Stimulated activated naive B cell treated with anti-CD40 and anti-IgM and Interleukin-4, amounts not matched to agents 10 μg/mL and 1 μg/mL and 100 μg/mL, for 72 hours (primary cell): ENCODE measurements around the gene MT1A.

ENCODE experiments used
- ATAC-seq, 2 donors: fragments of 150-1000 bp; cut with Tn5 transposase; replicated peaks; 2 replicates each; pipeline ENCODE4 v1.10.0; 2021; ENCODE audit warnings: moderate library complexity in 1 of 2
- DNase-seq: peaks from one replicate; pipeline ENCODE4 v3.0.0; 2021
- H3K27ac Mint-ChIP-seq: one replicate; pipeline ENCODE4 v1.8.0; 2022; ENCODE audit warnings: mild to moderate bottlenecking, mixed read lengths
- H3K27me3 Mint-ChIP-seq, 2 donors: one replicate each; pipeline ENCODE4 v1.8.0; 2022; ENCODE audit warnings: mixed read lengths in 2 of 2
- H3K36me3 Mint-ChIP-seq, 2 donors: one replicate each; pipeline ENCODE4 v1.8.0; 2022; ENCODE audit warnings: mixed read lengths in 2 of 2, mild to moderate bottlenecking in 1 of 2
- H3K4me1 Mint-ChIP-seq, 2 donors: one replicate each; pipeline ENCODE4 v1.8.0; 2022; ENCODE audit warnings: mixed read lengths in 2 of 2, mild to moderate bottlenecking in 1 of 2
- H3K4me3 Mint-ChIP-seq, 2 donors: one replicate each; pipeline ENCODE4 v1.8.0; 2022; ENCODE audit warnings: mild to moderate bottlenecking in 2 of 2, mixed read lengths in 2 of 2, moderate library complexity in 1 of 2
- H3K9me3 Mint-ChIP-seq, 2 donors: one replicate each; pipeline ENCODE4 v1.8.0; 2022; ENCODE audit warnings: mixed read lengths in 2 of 2, mild to moderate bottlenecking in 1 of 2

The MT1A gene

DNA sequence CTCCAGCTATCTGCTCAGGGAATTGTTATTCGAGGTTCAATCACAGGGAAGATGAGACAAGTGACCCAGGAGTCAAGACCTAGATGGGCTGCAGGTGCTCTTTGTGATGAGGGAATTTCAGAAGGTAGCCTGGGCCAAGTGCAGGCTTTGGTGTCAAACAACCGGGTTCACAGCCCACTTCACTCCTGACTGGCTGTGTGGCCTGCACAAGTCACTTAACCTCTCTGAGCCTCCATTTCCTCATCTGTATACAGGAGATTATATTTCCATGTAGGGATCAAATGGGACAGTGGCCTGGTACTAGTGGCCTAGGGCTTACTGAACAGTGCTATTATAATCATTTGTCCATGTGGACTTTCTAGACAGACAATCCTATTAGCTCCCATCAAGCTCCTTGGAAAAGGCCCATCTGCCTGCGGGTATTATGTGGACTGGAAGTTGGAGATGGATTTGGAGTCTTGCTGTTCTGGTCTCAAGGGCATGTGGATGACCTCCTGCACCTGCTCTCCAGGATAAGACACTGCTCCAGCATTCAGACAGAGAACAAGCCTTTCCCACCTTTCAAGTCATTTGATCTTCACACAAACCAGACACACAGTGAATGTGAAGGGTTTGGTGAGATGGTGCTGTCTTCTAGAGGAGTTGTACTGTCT lies 40.7 kb downstream of the MT1A start:
- Mint-ChIP-seq H3K27me3 (peaks cover 37% of the 10 kb centered on the region in 2 donors), H3K27ac (no peak overlapping the region), H3K4me3 (no peak overlapping the region), H3K4me1 (peaks cover 17 to 30% of the 10 kb centered on the region in 2 donors), H3K36me3 (peaks cover 2% of the 10 kb centered on the region in 2 donors), H3K9me3 (no peaks in the 10 kb centered on the region)
- DNase-seq = no peak
- no peak for ATAC-seq

DNA sequence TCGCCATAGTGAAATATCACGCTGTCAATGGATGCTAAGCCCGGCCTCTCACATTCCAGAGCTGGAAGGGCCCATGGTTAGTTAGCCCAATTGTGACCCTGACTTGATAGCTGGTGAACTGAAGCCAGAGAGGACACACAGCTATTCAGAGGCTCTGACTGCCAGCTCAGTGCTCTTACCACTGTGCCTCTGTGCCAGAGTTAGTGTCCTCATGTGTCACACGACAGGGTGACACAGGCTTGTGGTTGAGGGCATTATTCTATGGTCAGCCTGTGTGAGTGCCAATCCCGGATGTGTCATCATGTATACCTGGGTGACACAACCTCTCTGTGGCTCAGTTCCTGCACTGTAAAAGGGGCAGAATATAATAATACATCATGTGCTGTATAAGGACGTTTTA lies 41.4 kb downstream of the MT1A start:
- H3K9me3 Mint-ChIP-seq = no peaks in the 10 kb centered on the region
- peaks cover 4 to 5% of the 10 kb centered on the region in 2 donors for H3K36me3 Mint-ChIP-seq
- peaks cover 17 to 30% of the 10 kb centered on the region in 2 donors for H3K4me1 Mint-ChIP-seq
- H3K27ac Mint-ChIP-seq = no peak overlapping the region
- H3K27me3 Mint-ChIP-seq = peaks cover 31 to 37% of the 10 kb centered on the region in 2 donors
- H3K4me3 Mint-ChIP-seq = no peak overlapping the region
- ATAC-seq = no peak
- DNase-seq = no peak

DNA sequence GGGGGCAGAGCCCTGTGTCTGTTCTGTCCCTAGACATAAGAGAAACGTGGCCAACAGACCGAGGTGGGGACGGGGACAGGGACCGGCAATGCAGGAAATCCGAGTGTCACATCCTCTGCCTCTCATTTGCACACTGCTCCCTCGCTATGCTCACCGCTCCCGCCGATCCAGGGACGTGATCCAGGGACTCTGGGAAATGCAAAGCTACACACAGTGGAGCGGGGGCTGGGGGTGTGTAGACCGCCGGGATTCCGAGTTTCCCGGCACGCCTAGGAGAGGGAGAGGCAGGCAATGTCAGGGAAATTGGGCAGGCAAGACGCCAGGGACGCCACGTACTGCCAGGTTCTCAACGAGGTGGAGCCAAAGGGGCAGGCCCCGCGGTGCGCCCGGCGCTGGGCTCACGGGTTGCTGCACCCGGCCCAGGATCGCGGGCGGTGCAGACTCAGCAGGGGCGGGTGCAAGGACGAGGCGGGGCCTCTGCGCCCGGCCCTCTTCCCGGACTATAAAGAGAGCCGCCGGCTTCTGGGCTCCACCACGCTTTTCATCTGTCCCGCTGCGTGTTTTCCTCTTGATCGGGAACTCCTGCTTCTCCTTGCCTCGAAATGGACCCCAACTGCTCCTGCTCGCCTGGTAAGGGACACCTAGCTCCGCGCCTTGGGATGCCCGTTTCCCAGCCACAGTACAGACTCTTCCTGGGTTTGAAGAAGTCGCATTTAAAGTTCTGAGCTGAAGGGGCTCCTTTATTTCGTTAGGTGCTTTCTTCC lies 43.7 kb downstream of the MT1A start, which contains the start of gene MT1X:
Gene MT1X (plus strand): TSS at position 532 of the 764 bp plus-strand sequence. CDS start 71 bp downstream, at position 603.
- peaks cover 14 to 20% of the 10 kb centered on the region in 2 donors for H3K27me3 Mint-ChIP-seq
- H3K27ac Mint-ChIP-seq = peak within 1 kb of the TSS; percentile 86
- peaks cover 7 to 10% of the 10 kb centered on the region in 2 donors for H3K36me3 Mint-ChIP-seq
- H3K4me1 Mint-ChIP-seq = peaks cover 10 to 15% of the 10 kb centered on the region in 2 donors
- DNase-seq (peak; percentile 82), ATAC-seq (peak; percentile 99 to 100)
- H3K9me3 Mint-ChIP-seq = no peaks in the 10 kb centered on the region
- peak within 1 kb of the TSS; percentile 91 to 92 for H3K4me3 Mint-ChIP-seq

DNA sequence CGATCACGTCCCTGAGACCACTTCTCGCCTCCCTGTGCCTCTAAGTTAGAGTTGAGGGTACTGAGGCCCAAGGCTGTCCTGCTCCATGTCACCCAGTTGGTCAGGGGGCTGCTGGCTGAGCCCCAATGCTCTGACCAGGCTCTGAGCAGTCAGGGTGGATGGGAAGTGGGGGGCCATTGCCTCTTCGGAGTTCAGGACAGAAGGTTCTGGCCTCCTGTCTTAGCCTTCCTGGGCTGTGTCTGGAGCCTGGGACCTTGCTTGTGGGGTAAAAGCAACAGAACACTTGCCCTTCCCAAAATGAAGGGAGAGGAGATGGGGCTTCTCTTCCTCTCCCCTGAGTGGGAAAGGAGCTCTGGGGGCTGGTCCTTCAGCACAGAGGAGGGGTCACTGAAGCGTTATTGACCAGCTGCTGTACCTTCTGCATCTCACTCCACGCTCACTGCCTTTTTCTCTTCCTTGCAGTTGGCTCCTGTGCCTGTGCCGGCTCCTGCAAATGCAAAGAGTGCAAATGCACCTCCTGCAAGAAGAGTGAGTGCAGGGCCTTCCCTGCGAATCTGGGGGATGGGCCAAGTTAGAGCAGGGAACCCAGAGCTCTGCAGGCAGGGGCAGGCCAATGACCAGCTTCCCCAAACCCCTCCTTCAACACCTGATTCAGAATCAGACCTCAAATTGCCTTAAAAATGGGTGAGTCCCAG lies 44.4 kb downstream of the MT1A start:
- Mint-ChIP-seq H3K27ac (peak overlapping the region; percentile 86), H3K4me1 (peaks cover 10 to 15% of the 10 kb centered on the region in 2 donors), H3K27me3 (peaks cover 10 to 17% of the 10 kb centered on the region in 2 donors), H3K36me3 (peaks cover 7 to 10% of the 10 kb centered on the region in 2 donors), H3K4me3 (peak overlapping the region; percentile 91 to 92), H3K9me3 (no peaks in the 10 kb centered on the region)
- ATAC-seq (peak; percentile 7 to 17), DNase-seq (no peak)

DNA sequence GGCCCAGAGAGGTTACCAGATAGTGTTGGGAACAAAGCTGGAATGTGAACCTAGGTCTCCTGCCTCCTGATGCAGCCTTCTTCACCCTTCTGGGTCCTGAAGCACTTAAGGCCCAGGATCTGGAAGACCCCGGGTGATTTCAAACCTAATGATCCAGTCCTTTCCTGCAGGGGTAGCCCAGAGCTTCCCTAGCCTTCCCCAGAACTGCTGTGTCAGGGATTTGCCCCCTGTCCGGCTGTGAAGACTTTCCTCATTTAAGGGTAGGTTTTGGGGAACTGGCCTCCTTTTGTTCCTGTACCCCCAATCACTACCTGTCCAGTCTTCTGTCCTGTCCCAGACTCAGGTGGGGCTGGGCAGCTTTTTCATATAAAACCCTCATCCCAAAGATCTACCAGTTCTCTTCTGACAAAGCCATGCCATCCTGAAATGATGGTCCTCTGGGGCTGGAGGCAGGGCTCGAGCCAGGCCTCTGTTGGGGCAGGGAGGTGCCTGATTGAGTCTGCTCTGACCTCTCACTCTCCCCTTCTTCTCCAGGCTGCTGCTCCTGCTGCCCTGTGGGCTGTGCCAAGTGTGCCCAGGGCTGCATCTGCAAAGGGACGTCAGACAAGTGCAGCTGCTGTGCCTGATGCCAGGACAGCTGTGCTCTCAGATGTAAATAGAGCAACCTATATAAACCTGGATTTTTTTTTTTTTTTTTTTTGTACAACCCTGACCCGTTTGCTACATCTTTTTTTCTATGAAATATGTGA lies 45.1 kb downstream of the MT1A start:
- Mint-ChIP-seq H3K36me3 (peaks cover 7 to 10% of the 10 kb centered on the region in 2 donors), H3K27me3 (peaks cover 11 to 18% of the 10 kb centered on the region in 2 donors), H3K4me1 (peaks cover 10 to 15% of the 10 kb centered on the region in 2 donors), H3K4me3 (peak overlapping the region; percentile 91 to 92), H3K9me3 (no peaks in the 10 kb centered on the region), H3K27ac (no peak overlapping the region)
- no peak for DNase-seq
- no peak for ATAC-seq

DNA sequence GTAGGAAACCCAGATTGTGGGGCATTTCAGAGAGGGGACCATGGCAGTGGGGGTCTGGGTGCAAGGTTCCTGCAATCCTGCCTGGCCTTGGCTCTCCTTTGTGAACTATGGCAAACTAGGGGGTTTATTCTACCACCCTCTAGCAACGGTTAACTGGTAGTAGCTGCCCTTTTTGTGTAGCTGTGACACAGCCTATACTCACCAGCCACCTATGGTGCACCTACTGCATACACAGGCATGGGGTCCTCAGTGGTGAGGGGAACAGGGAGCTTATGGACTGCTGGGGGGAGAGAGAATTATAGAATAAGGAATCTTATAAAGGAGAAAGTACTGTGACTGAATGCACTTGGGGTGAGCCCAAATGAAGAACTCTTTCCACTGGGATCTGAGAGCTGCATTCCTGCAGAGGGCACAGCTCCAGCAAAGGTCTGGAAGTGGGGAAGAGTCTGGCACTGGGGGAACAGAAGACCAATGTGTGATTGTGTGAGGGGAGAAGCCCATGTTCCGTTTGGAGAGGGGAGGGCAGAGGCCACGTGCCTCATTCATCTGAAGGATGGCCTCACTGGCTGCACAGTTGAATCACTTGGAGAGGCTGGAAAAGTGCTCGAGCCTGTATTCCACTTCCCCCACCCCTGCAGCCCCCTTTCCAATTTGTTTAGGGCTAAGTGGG lies 45.9 kb downstream of the MT1A start:
- peaks cover 7 to 10% of the 10 kb centered on the region in 2 donors for H3K36me3 Mint-ChIP-seq
- H3K4me3 Mint-ChIP-seq = no peak overlapping the region
- peaks cover 11 to 21% of the 10 kb centered on the region in 2 donors for H3K27me3 Mint-ChIP-seq
- H3K27ac Mint-ChIP-seq = peak overlapping the region; percentile 89
- H3K4me1 Mint-ChIP-seq = peaks cover 10 to 15% of the 10 kb centered on the region in 2 donors
- H3K9me3 Mint-ChIP-seq = no peaks in the 10 kb centered on the region
- DNase-seq = no peak
- ATAC-seq = no peak

DNA sequence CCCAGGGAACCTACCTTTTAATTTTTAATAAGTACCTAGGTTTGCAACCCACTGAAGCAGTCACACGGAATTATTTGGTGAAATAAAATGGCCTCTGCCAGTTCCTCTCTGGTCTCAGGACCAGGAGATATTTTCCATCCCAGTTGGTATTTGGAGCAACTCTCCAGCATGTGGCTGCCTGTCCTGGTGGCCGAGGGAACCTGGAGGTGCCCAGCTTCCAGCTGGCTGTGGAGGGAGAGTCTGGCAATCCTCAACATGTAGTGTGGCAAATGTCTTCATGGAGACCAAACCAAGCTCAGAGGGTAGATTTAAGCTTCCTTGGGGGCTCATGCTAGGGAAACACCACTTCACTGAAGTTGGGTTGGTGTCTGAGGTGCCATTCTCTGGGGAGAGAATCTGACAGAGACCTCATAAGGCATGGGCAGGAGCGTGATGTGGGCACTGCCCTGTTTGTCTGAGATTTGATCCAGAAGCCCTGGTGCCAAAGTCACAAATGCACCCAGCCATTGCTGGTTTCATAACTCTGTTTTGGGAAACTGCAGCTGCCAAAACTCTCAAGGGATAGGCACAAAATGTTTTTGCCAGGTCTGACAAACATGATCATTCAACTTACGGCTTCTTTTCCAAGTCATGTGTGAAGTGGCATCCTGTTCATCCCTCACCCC lies 46.6 kb downstream of the MT1A start:
- ATAC-seq = no peak
- DNase-seq = no peak
- H3K9me3 Mint-ChIP-seq = no peaks in the 10 kb centered on the region
- no peak overlapping the region for H3K4me3 Mint-ChIP-seq
- H3K27me3 Mint-ChIP-seq = peaks cover 11 to 26% of the 10 kb centered on the region in 2 donors
- H3K27ac Mint-ChIP-seq = no peak overlapping the region
- peaks cover 7 to 10% of the 10 kb centered on the region in 2 donors for H3K36me3 Mint-ChIP-seq
- peaks cover 10 to 15% of the 10 kb centered on the region in 2 donors for H3K4me1 Mint-ChIP-seq

GRCh38 chr16:56686758-56687157 lies 48.3 kb downstream of the MT1A start:
- Mint-ChIP-seq H3K27me3 (peaks cover 17 to 34% of the 10 kb centered on the region in 2 donors), H3K36me3 (peaks cover 7 to 10% of the 10 kb centered on the region in 2 donors), H3K9me3 (no peaks in the 10 kb centered on the region), H3K4me1 (peaks cover 7 to 15% of the 10 kb centered on the region in 2 donors), H3K27ac (no peak overlapping the region), H3K4me3 (no peak overlapping the region)
- DNase-seq (no peak), ATAC-seq (no peak)

DNA sequence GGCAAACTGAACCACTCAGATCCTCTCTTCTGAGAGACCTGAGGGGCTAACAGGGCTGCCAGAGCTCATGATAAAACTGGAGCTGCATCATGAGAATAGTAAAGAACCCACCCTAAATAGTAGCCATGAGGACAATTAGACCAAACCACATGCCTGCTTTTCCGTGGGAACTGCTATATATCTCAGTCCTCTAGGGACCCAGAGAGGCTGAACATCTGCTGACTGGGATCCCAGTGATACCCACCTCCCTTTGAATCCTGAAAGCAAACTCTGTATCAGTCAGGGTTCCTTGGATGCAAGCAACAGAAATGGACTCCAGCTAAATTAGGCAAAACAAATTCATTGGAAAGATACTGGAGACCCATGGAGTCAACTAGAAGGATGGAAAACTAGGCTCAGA lies 50.3 kb downstream of the MT1A start:
- Mint-ChIP-seq H3K36me3 (peaks cover 7 to 10% of the 10 kb centered on the region in 2 donors), H3K27ac (no peak overlapping the region), H3K4me3 (no peak overlapping the region), H3K4me1 (peaks cover 0 to 1% of the 10 kb centered on the region in 2 donors), H3K27me3 (peaks cover 17 to 34% of the 10 kb centered on the region in 2 donors), H3K9me3 (no peaks in the 10 kb centered on the region)
- ATAC-seq (no peak), DNase-seq (no peak)

DNA sequence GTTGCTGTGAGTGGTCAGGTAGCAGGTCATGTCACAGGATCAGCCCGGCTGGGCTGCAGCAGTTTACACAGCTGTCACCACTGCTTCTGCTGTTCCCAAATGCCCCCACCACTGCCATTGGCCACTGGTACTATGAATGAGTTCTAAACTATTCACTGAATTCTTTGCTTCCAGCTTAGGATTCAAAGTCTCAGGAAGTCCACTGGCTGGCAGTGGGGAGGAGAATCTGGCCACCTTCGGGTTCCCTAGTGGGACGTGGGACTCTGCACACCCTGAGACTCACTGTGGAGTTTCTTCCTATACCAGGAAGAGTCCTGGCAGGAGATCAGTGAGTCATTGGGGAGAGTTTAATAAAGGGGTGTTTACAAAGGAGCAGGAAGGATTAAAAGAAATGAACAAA lies 50.7 kb downstream of the MT1A start:
- no peak overlapping the region for H3K4me3 Mint-ChIP-seq

More for the DNA sequence above, 50.7 kb downstream of the MT1A start:
- H3K27me3 Mint-ChIP-seq = peaks cover 17 to 31% of the 10 kb centered on the region in 2 donors
- no peaks in the 10 kb centered on the region for H3K4me1 Mint-ChIP-seq
- no peaks in the 10 kb centered on the region for H3K9me3 Mint-ChIP-seq
- no peak for DNase-seq
- peaks cover 5 to 8% of the 10 kb centered on the region in 2 donors for H3K36me3 Mint-ChIP-seq
- no peak for ATAC-seq
- H3K27ac Mint-ChIP-seq = no peak overlapping the region
